Neural progenitor cell (in vitro differentiated cells): Measurements from ENCODE around the gene MED19.

Experiments used
- CTCF ChIP-seq: fragments of 200-600 bp; sonication (generic); IDR thresholded peaks from 2 replicates; pipeline ENCODE4 v1.5.1; 2017; ENCODE audit warnings: antibody characterized with exemption, mild to moderate bottlenecking
- EZH2phosphoT487 ChIP-seq: fragments of 200-600 bp; sonication (generic); IDR thresholded peaks from 2 replicates; pipeline ENCODE4 v1.6.1; 2017; ENCODE audit warnings: antibody characterized with exemption

GRCh38 chr11:57679396-57679795, 32.6 kb downstream of the MED19 start:
- TF ChIP-seq CTCF (no peak), EZH2phosphoT487 (no peak)
